ENCODE data around the gene CPNE4. TPM values are rescaled to one million over a fixed set of nuclear protein-coding genes. Genes with fewer than 3 reads are reported as not detected.

The CPNE4 gene
- total and polyA plus RNA-seq, 2 donors from 2014 or later: 0.79 to 1.2 TPM

DNA sequence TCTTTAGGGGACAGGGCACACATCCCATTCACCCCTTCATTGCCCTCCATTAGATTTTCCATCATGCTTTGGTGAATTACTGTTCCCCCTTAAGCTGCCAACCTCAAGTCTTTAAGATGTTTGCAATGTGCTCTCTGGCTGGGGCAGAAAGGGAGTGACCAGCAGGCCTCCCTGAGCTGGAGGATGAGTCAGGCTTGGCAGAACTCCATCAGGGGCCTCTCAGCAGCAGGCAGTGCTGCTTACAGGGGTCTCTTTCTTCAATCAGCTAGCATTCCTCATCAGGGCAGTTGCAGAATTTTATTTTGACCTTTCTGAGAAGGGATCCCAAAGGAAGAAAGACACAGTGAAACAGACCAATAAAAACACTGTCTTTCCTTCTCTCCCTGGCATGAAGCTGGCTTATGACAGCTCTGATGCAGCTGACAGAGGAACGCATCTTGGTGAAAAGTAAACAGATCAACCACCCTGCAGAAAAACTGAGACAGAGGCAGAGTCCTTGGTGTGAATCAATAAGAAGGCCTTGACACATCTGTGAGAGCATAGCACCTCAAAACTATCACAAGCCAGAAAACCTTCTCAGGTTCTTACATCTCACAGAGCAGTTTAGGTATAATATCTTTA is 443.3 kb downstream of the CPNE4 start:
- H3K27ac ChIP-seq (ENCODE audit: low read depth in 2 of 2, low read length in 2 of 2): no peak overlapping the region
- H3K9me3 ChIP-seq (ENCODE audit: control insufficient read depth in 2 of 3, insufficient read depth in 1 of 3, low read length in 3 of 3): no peaks in the 10 kb centered on the region
- no peaks in the 10 kb centered on the region for H3K36me3 ChIP-seq (ENCODE audit: control insufficient read depth in 2 of 3, insufficient read depth in 3 of 3, low read length in 3 of 3)
- intact Hi-C loops (cut with DNase I): no loop called here
- no peak for FAIRE-seq
- peak in 1 of 5 donors; percentile 36 for DNase-seq
- no peak overlapping the region for H3K4me3 ChIP-seq (ENCODE audit: low read length in 3 of 3)
- H3K4me1 ChIP-seq (ENCODE audit: control insufficient read depth in 2 of 3, insufficient read depth in 2 of 3, low read depth in 1 of 3, low read length in 3 of 3): no peaks in the 10 kb centered on the region
- H3K9ac ChIP-seq (ENCODE audit: low read length in 3 of 3): no peak overlapping the region
- TF ChIP-seq, protein P1, sequence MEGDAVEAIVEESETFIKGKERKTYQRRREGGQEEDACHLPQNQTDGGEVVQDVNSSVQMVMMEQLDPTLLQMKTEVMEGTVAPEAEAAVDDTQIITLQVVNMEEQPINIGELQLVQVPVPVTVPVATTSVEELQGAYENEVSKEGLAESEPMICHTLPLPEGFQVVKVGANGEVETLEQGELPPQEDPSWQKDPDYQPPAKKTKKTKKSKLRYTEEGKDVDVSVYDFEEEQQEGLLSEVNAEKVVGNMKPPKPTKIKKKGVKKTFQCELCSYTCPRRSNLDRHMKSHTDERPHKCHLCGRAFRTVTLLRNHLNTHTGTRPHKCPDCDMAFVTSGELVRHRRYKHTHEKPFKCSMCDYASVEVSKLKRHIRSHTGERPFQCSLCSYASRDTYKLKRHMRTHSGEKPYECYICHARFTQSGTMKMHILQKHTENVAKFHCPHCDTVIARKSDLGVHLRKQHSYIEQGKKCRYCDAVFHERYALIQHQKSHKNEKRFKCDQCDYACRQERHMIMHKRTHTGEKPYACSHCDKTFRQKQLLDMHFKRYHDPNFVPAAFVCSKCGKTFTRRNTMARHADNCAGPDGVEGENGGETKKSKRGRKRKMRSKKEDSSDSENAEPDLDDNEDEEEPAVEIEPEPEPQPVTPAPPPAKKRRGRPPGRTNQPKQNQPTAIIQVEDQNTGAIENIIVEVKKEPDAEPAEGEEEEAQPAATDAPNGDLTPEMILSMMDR (IDR thresholded peaks at IDR 0.05; ENCODE audit: borderline replicate concordance, extremely low read depth, insufficient read depth): no peak
- H3K27me3 ChIP-seq (ENCODE audit: control insufficient read depth, insufficient read depth, low read length): no peaks in the 10 kb centered on the region

DNA sequence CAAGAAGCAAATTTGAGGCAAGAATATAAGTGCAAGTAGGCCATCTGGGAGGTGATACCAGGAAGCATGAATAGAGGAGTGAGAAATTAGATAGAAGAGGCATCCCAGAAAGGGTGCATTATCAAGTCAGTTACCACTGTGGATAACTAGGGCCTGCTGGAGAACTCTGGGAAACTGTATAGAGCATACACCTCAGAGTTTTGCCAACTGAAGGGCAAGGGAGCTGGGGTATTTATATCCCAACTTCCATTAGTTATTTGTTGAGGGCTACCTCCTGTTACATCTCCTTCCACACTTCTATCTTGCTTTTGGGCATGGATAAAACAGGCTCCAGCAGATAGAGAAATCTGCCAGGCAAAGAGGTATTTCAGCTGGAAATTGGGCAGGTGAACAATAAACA is 448.5 kb downstream of the CPNE4 start:
- H3K36me3 ChIP-seq (ENCODE audit: control insufficient read depth in 2 of 3, insufficient read depth in 3 of 3, low read length in 3 of 3): no peaks in the 10 kb centered on the region
- FAIRE-seq (no peak), DNase-seq (no peak)
- no peak overlapping the region for H3K9ac ChIP-seq (ENCODE audit: low read length in 3 of 3)
- TF ChIP-seq, protein P1 (IDR thresholded peaks at IDR 0.05; ENCODE audit: borderline replicate concordance, extremely low read depth, insufficient read depth): no peak
- H3K9me3 ChIP-seq (ENCODE audit: control insufficient read depth in 2 of 3, insufficient read depth in 1 of 3, low read length in 3 of 3): no peaks in the 10 kb centered on the region
- no peaks in the 10 kb centered on the region for H3K4me1 ChIP-seq (ENCODE audit: control insufficient read depth in 2 of 3, insufficient read depth in 2 of 3, low read depth in 1 of 3, low read length in 3 of 3)
- no peak overlapping the region for H3K27ac ChIP-seq (ENCODE audit: low read depth in 2 of 2, low read length in 2 of 2)
- H3K4me3 ChIP-seq (ENCODE audit: low read length in 3 of 3): no peak overlapping the region
- no peaks in the 10 kb centered on the region for H3K27me3 ChIP-seq (ENCODE audit: control insufficient read depth, insufficient read depth, low read length)
- intact Hi-C loops (cut with DNase I): no loop called here

DNA sequence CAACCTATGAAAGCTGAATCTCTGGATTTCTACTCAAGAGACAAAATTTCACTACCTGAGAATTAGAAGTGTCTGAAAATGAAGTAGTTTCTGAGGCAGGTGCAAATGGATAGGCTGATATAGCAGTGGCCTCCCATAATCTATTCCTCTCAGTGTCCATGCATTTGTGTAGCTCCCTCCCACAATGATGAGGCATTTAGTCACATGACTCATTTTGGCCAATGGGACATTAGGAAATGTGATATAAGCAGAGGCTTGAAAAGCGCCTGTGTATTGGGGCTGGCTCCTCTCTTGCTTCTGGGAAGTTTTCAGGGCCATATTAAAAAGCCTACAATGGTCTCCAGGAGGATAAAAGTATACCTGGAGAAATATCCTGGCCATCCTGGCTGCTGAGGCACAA is 452.4 kb downstream of the CPNE4 start:
- Histone ChIP-seq H3K4me3 (ENCODE audit: low read length in 3 of 3) (no peak overlapping the region), H3K27me3 (ENCODE audit: control insufficient read depth, insufficient read depth, low read length) (no peaks in the 10 kb centered on the region), H3K9me3 (ENCODE audit: control insufficient read depth in 2 of 3, insufficient read depth in 1 of 3, low read length in 3 of 3) (no peaks in the 10 kb centered on the region), H3K27ac (ENCODE audit: low read depth in 2 of 2, low read length in 2 of 2) (no peak overlapping the region), H3K9ac (ENCODE audit: low read length in 3 of 3) (no peak overlapping the region), H3K4me1 (ENCODE audit: control insufficient read depth in 2 of 3, insufficient read depth in 2 of 3, low read depth in 1 of 3, low read length in 3 of 3) (no peaks in the 10 kb centered on the region), H3K36me3 (ENCODE audit: control insufficient read depth in 2 of 3, insufficient read depth in 3 of 3, low read length in 3 of 3) (no peaks in the 10 kb centered on the region)
- TF ChIP-seq, protein P1 (IDR thresholded peaks at IDR 0.05; ENCODE audit: borderline replicate concordance, extremely low read depth, insufficient read depth): no peak
- no peak for DNase-seq
- intact Hi-C loops (cut with DNase I): no loop called here
- FAIRE-seq: no peak

DNA sequence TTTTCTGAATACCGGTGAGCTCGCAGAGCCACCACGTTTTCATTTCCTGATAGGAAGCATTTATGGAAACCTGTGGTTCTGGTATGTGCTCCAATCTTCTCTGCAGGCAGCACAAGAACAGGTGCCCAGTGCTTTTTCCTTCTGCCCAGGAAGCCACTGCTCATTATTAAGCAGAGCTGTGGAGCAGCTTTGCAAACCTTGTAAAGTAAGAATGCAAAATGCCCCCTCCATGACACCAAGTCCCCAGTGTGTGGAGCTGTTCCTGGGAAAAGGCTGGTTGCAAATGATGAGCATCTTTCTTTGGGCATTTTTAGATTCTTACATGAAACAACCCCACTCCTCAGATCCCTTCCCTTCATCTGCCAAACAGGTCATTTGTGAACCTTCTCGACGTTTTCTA is 466.4 kb downstream of the CPNE4 start:
- no peak for FAIRE-seq

More for the DNA sequence above, 466.4 kb downstream of the CPNE4 start:
- TF ChIP-seq, protein P1 (IDR thresholded peaks at IDR 0.05; ENCODE audit: borderline replicate concordance, extremely low read depth, insufficient read depth): no peak
- no peaks in the 10 kb centered on the region for H3K9me3 ChIP-seq (ENCODE audit: control insufficient read depth in 2 of 3, insufficient read depth in 1 of 3, low read length in 3 of 3)
- H3K36me3 ChIP-seq (ENCODE audit: control insufficient read depth in 2 of 3, insufficient read depth in 3 of 3, low read length in 3 of 3): no peaks in the 10 kb centered on the region
- no peaks in the 10 kb centered on the region for H3K4me1 ChIP-seq (ENCODE audit: control insufficient read depth in 2 of 3, insufficient read depth in 2 of 3, low read depth in 1 of 3, low read length in 3 of 3)
- no peak for DNase-seq
- no peaks in the 10 kb centered on the region for H3K27me3 ChIP-seq (ENCODE audit: control insufficient read depth, insufficient read depth, low read length)
- intact Hi-C loops (cut with DNase I): no loop called here
- H3K9ac ChIP-seq (ENCODE audit: low read length in 3 of 3): no peak overlapping the region
- H3K4me3 ChIP-seq (ENCODE audit: low read length in 3 of 3): no peak overlapping the region
- no peak overlapping the region for H3K27ac ChIP-seq (ENCODE audit: low read depth in 2 of 2, low read length in 2 of 2)

All from kidney (tissue), 14 donors.